Tibial nerve (tissue), 4 donors: Measurements from ENCODE around the gene CPLANE2.

Source experiments
- EP300 ChIP-seq, 2 donors: sonication (generic); formaldehyde crosslinking; IDR thresholded peaks; one replicate each; pipeline ENCODE4 v1.6.1; 2017; ENCODE audit warnings: antibody characterized with exemption in 2 of 2, mild to moderate bottlenecking in 1 of 2
- POLR2A ChIP-seq, 2 donors: fragments of 450-650 bp; IDR thresholded peaks; one replicate each; pipeline ENCODE4 v1.6.1; 2017; ENCODE audit warnings: antibody characterized with exemption in 2 of 2, mild to moderate bottlenecking in 2 of 2, moderate library complexity in 2 of 2
- TF ChIP-seq, protein P1 (sequence below), 5 experiments: fragments of 200-600 bp in 3 of 5; fragments of 450-650 bp in 2 of 5; sonication (generic) in 3 of 5; IDR thresholded peaks; one replicate each; pipeline ENCODE4 v1.5.1; 2016 to 2019; ENCODE audit warnings: antibody characterized with exemption in 5 of 5, mild to moderate bottlenecking in 3 of 5, moderate library complexity in 2 of 5

DNA sequence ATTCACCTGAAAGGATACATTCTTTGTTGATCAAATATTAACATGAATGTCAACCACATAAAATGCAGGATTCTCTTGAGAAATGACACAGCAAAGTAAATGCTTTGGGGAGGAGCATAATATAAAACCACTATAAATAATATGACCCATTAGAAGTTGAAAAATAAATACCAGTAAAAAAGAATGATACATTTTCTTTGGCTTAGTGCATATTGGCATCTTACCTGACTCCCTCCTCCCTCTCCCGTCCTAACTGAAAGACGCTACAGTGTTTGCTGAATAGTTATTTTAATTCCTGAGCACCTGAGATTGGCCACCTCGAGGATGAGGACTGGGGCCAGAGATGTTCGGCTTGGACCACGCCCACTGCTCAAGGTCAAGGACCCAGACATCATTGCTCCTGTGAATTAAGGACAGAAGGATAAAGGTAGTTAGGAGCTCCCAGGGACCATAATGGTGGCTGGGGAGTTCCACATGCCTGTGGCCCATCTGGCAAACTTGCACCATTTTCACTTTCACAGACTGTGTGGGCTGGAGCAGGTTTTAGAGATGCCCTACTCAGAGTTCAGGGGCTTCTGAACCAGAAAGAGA lies 16.4 kb upstream of the CPLANE2 start:
- TF ChIP-seq POLR2A (IDR thresholded peaks at IDR 0.05) (no peak), EP300 (IDR thresholded peaks at IDR 0.05) (no peak)
- TF ChIP-seq, protein P1, sequence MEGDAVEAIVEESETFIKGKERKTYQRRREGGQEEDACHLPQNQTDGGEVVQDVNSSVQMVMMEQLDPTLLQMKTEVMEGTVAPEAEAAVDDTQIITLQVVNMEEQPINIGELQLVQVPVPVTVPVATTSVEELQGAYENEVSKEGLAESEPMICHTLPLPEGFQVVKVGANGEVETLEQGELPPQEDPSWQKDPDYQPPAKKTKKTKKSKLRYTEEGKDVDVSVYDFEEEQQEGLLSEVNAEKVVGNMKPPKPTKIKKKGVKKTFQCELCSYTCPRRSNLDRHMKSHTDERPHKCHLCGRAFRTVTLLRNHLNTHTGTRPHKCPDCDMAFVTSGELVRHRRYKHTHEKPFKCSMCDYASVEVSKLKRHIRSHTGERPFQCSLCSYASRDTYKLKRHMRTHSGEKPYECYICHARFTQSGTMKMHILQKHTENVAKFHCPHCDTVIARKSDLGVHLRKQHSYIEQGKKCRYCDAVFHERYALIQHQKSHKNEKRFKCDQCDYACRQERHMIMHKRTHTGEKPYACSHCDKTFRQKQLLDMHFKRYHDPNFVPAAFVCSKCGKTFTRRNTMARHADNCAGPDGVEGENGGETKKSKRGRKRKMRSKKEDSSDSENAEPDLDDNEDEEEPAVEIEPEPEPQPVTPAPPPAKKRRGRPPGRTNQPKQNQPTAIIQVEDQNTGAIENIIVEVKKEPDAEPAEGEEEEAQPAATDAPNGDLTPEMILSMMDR (IDR thresholded peaks at IDR 0.05) = no peak
